Measurements from ENCODE around the gene SEPTIN12. TPM values are rescaled to one million over a fixed set of nuclear protein-coding genes. Genes with fewer than 3 reads are reported as not detected.

The SEPTIN12 gene
- total RNA-seq, 1 donor from 2014 or later = 0.42 TPM

GRCh38 chr16:4766875-4767628, 21.1 kb downstream of the SEPTIN12 start, which contains the start of gene ZNF500:
ZNF500 (minus strand) TSS chr16:4767162; CDS start chr16:4765978, 1,184 bp downstream.
- Mint-ChIP-seq H3K27ac (peak within 1 kb of the TSS; percentile 97), H3K9me3 (no peaks in the 10 kb centered on the region), H3K36me3 (peaks cover 2% of the 10 kb centered on the region), H3K4me1 (peaks cover 15% of the 10 kb centered on the region), H3K4me3 (peak within 1 kb of the TSS; percentile 79), H3K27me3 (ENCODE audit: low read depth) (no peaks in the 10 kb centered on the region)
- TF ChIP-seq CTCF (IDR thresholded peaks at IDR 0.05; ENCODE audit: unreplicated experiment) = no peak
- peak; percentile 88 to 98 for DNase-seq (ENCODE audit: low spot score in 2 of 2, unreplicated experiment in 2 of 2)

GRCh38 chr16:4765511-4766474, 22.4 kb downstream of the SEPTIN12 start:
- no peak for DNase-seq (ENCODE audit: low spot score in 2 of 2, unreplicated experiment in 2 of 2)
- Mint-ChIP-seq H3K36me3 (peaks cover 5% of the 10 kb centered on the region), H3K27ac (peak overlapping the region; percentile 71), H3K4me3 (peak overlapping the region; percentile 75), H3K4me1 (peaks cover 15% of the 10 kb centered on the region), H3K27me3 (ENCODE audit: low read depth) (no peaks in the 10 kb centered on the region), H3K9me3 (no peaks in the 10 kb centered on the region)
- no peak for TF ChIP-seq CTCF (IDR thresholded peaks at IDR 0.05; ENCODE audit: unreplicated experiment)

- H3K27me3 Mint-ChIP-seq (ENCODE audit: low read depth) = no peaks in the 10 kb centered on the region
- no peak for TF ChIP-seq CTCF (IDR thresholded peaks at IDR 0.05; ENCODE audit: unreplicated experiment)
- peaks cover 15% of the 10 kb centered on the region for H3K4me1 Mint-ChIP-seq
- H3K36me3 Mint-ChIP-seq = peaks cover 19% of the 10 kb centered on the region
- H3K9me3 Mint-ChIP-seq = no peaks in the 10 kb centered on the region
- H3K4me3 Mint-ChIP-seq = no peak overlapping the region
- H3K27ac Mint-ChIP-seq = no peak overlapping the region
- no peak for DNase-seq (ENCODE audit: low spot score in 2 of 2, unreplicated experiment in 2 of 2)
Measured at GRCh38 chr16:4763791-4764190, 24.4 kb downstream of the SEPTIN12 start.

GRCh38 chr16:4762205-4762604, 25.9 kb downstream of the SEPTIN12 start:
- Mint-ChIP-seq H3K27ac (no peak overlapping the region), H3K9me3 (no peaks in the 10 kb centered on the region), H3K4me3 (no peak overlapping the region), H3K27me3 (ENCODE audit: low read depth) (no peaks in the 10 kb centered on the region), H3K36me3 (peaks cover 25% of the 10 kb centered on the region), H3K4me1 (peaks cover 9% of the 10 kb centered on the region)
- DNase-seq (ENCODE audit: low spot score in 2 of 2, unreplicated experiment in 2 of 2) = no peak
- TF ChIP-seq CTCF (IDR thresholded peaks at IDR 0.05; ENCODE audit: unreplicated experiment) = no peak

- DNase-seq (ENCODE audit: low spot score in 2 of 2, unreplicated experiment in 2 of 2) = no peak
- no peak overlapping the region for H3K4me3 Mint-ChIP-seq
- peaks cover 5% of the 10 kb centered on the region for H3K9me3 Mint-ChIP-seq
- no peak overlapping the region for H3K27ac Mint-ChIP-seq
- no peaks in the 10 kb centered on the region for H3K27me3 Mint-ChIP-seq (ENCODE audit: low read depth)
- no peak for TF ChIP-seq CTCF (IDR thresholded peaks at IDR 0.05; ENCODE audit: unreplicated experiment)
- H3K36me3 Mint-ChIP-seq = peaks cover 39% of the 10 kb centered on the region
- no peaks in the 10 kb centered on the region for H3K4me1 Mint-ChIP-seq
Measured at GRCh38 chr16:4760221-4760910, 27.8 kb downstream of the SEPTIN12 start.

Data from mesothelial cell of epicardium (in vitro differentiated cells).